Endodermal cell (in vitro differentiated cells): ENCODE measurements around the gene TMEM132A. TPM values are rescaled to one million over a fixed set of nuclear protein-coding genes. Genes with fewer than 3 reads are reported as not detected.
A peak's percentile ranks its signal among the peaks of the same experiment; 100 is the strongest.

Experiments
- DNase-seq: peaks from one replicate; pipeline ENCODE4 v3.0.0-alpha.2; 2017
- H3K27ac ChIP-seq: 2 replicates; pipeline ENCODE4 v1.5.1; 2013; ENCODE audit warnings: mild to moderate bottlenecking, low read depth, low read length, moderate library complexity
- H3K27me3 ChIP-seq: 2 replicates; pipeline ENCODE4 v1.6.1; 2013; ENCODE audit warnings: mild to moderate bottlenecking, low read length, moderate library complexity; ENCODE audit not compliant: insufficient read depth, control insufficient read depth, poor library complexity, severe bottlenecking
- H3K36me3 ChIP-seq: 2 replicates; pipeline ENCODE4 v1.7.0; 2013; ENCODE audit warnings: mild to moderate bottlenecking, low read length, moderate library complexity; ENCODE audit not compliant: control insufficient read depth, insufficient read depth
- H3K4me1 ChIP-seq: one replicate; pipeline ENCODE4 v1.7.0; 2013; ENCODE audit warnings: low read length; ENCODE audit not compliant: control insufficient read depth, insufficient read depth
- H3K4me3 ChIP-seq: 2 replicates; pipeline ENCODE4 v1.5.1; 2013; ENCODE audit warnings: mild to moderate bottlenecking, low read length, moderate library complexity
- H3K9ac ChIP-seq: 2 replicates; pipeline ENCODE4 v1.6.1; 2013; ENCODE audit warnings: mild to moderate bottlenecking, low read length, moderate library complexity; ENCODE audit not compliant: poor library complexity, severe bottlenecking; ENCODE audit errors: extremely low read depth
- H3K9me3 ChIP-seq: 2 replicates; pipeline ENCODE4 v1.6.1; 2013; ENCODE audit warnings: mild to moderate bottlenecking, low read length, moderate library complexity; ENCODE audit not compliant: control insufficient read depth
- H3K27ac Mint-ChIP-seq: 2 replicates; pipeline ENCODE4 v1.8.0; 2020; ENCODE audit warnings: mixed read lengths
- H3K27me3 Mint-ChIP-seq: 2 replicates; pipeline ENCODE4 v1.8.0; 2021; ENCODE audit warnings: mild to moderate bottlenecking, mixed read lengths; ENCODE audit not compliant: insufficient read depth
- H3K36me3 Mint-ChIP-seq: 2 replicates; pipeline ENCODE4 v1.8.0; 2020; ENCODE audit warnings: low read depth, mixed read lengths
- H3K4me1 Mint-ChIP-seq: 2 replicates; pipeline ENCODE4 v1.8.0; 2020; ENCODE audit warnings: mixed read lengths
- H3K4me3 Mint-ChIP-seq: 2 replicates; pipeline ENCODE4 v1.8.0; 2020; ENCODE audit warnings: mild to moderate bottlenecking, moderate library complexity, mixed read lengths
- H3K9me3 Mint-ChIP-seq: 2 replicates; pipeline ENCODE4 v1.8.0; 2020; ENCODE audit warnings: mild to moderate bottlenecking, mixed read lengths
- CTCF ChIP-seq: fragments of 200-600 bp; sonication (generic); conservative IDR thresholded peaks from 2 replicates; pipeline ENCODE4 v1.5.0; 2021; ENCODE audit warnings: antibody characterized with exemption, mild to moderate bottlenecking
- whole genome bisulfite sequencing, 2 experiments: methylation state at CpG; one replicate each; pipeline versions ENCODE4 v1.1.5 to v1.1.7; 2013; ENCODE audit warnings: missing lambda C conversion rate in 2 of 2, mixed read lengths in 1 of 2; ENCODE audit not compliant: insufficient coverage in 1 of 2, insufficient read length in 1 of 2; 5-methylcytosine and 5-hydroxymethylcytosine counted together
- total RNA-seq, 2 donors: library from RNA; stranded (reverse); fragmentation: NEBNext Ultra II Directional in 1 of 2; extraction: Animal tissue kit (Norgen Biotek cat#: 25700) in 1 of 2; gene quantifications; 2 replicates in 1 of 2; 3 replicates in 1 of 2; pipeline ENCODE4 v1.2.1, GENCODE V29; 2021

Gene TMEM132A
- total RNA-seq, 2 donors from 2014 or later = 135 to 140 TPM

- TF ChIP-seq CTCF = no peak
- no peak overlapping the region for H3K4me3 Mint-ChIP-seq
- WGBS, 2 experiments = 90 to 92% methylated on average over 6 to 8 of the region's 8 CpGs
- no peaks in the 10 kb centered on the region for H3K9me3 Mint-ChIP-seq
- H3K4me1 Mint-ChIP-seq = no peaks in the 10 kb centered on the region
- H3K27me3 Mint-ChIP-seq = no peaks in the 10 kb centered on the region
- Histone ChIP-seq H3K9ac (no peak overlapping the region), H3K4me1 (no peaks in the 10 kb centered on the region), H3K27ac (no peak overlapping the region), H3K36me3 (peaks cover 18% of the 10 kb centered on the region), H3K9me3 (no peaks in the 10 kb centered on the region), H3K27me3 (no peaks in the 10 kb centered on the region), H3K4me3 (no peak overlapping the region)
- DNase-seq = no peak
- peaks cover 5% of the 10 kb centered on the region for H3K36me3 Mint-ChIP-seq
- H3K27ac Mint-ChIP-seq = peak overlapping the region; percentile 11
These were observed 43.5 kb upstream of the TMEM132A start for GRCh38 chr11:60880643-60881282.

- H3K9me3 ChIP-seq = no peaks in the 10 kb centered on the region
- no peaks in the 10 kb centered on the region for H3K4me1 Mint-ChIP-seq
- H3K27ac ChIP-seq = no peak overlapping the region
- H3K36me3 ChIP-seq = peaks cover 12% of the 10 kb centered on the region
- 68 to 73% methylated on average over 4 to 5 of the region's 5 CpGs for WGBS, 2 experiments
- H3K27me3 ChIP-seq = no peaks in the 10 kb centered on the region
- peak; percentile 87 for TF ChIP-seq CTCF
- H3K4me1 ChIP-seq = no peaks in the 10 kb centered on the region
- no peaks in the 10 kb centered on the region for H3K27me3 Mint-ChIP-seq
- H3K9me3 Mint-ChIP-seq = no peaks in the 10 kb centered on the region
- no peak overlapping the region for H3K4me3 ChIP-seq
- no peak overlapping the region for H3K4me3 Mint-ChIP-seq
- H3K9ac ChIP-seq = no peak overlapping the region
- peak; percentile 88 for DNase-seq
- H3K36me3 Mint-ChIP-seq = peaks cover 14% of the 10 kb centered on the region
- no peak overlapping the region for H3K27ac Mint-ChIP-seq
These were observed 36.7 kb upstream of the TMEM132A start for GRCh38 chr11:60887556-60887955.

- TF ChIP-seq CTCF = no peak
- H3K27me3 Mint-ChIP-seq = no peaks in the 10 kb centered on the region
- 79 to 97% methylated on average over 4 to 6 of the region's 6 CpGs for WGBS, 2 experiments
- peak; percentile 27 for DNase-seq
- H3K4me3 ChIP-seq = no peak overlapping the region
- no peaks in the 10 kb centered on the region for H3K27me3 ChIP-seq
- no peak overlapping the region for H3K9ac ChIP-seq
- no peaks in the 10 kb centered on the region for H3K9me3 Mint-ChIP-seq
- H3K36me3 ChIP-seq = peaks cover 32% of the 10 kb centered on the region
- no peak overlapping the region for H3K27ac ChIP-seq
- no peaks in the 10 kb centered on the region for H3K4me1 ChIP-seq
- no peak overlapping the region for H3K4me3 Mint-ChIP-seq
- H3K9me3 ChIP-seq = no peaks in the 10 kb centered on the region
- H3K36me3 Mint-ChIP-seq = peaks cover 31% of the 10 kb centered on the region
- H3K4me1 Mint-ChIP-seq = no peaks in the 10 kb centered on the region
- H3K27ac Mint-ChIP-seq = no peak overlapping the region
These were observed 34.4 kb upstream of the TMEM132A start for GRCh38 chr11:60889869-60890311.
